ENCODE data around the gene TMEM106A. TPM values are rescaled to one million over a fixed set of nuclear protein-coding genes. Genes with fewer than 3 reads are reported as not detected.
"Not testable (repeated sequence)": the region's sequence is repeated elsewhere in the genome, so short reads cannot be mapped to it uniquely, and the experiment has no call there.

TMEM106A gene
- total RNA-seq, 2 experiments from 2014 or later, result 6.3 to 6.4 TPM

DNA sequence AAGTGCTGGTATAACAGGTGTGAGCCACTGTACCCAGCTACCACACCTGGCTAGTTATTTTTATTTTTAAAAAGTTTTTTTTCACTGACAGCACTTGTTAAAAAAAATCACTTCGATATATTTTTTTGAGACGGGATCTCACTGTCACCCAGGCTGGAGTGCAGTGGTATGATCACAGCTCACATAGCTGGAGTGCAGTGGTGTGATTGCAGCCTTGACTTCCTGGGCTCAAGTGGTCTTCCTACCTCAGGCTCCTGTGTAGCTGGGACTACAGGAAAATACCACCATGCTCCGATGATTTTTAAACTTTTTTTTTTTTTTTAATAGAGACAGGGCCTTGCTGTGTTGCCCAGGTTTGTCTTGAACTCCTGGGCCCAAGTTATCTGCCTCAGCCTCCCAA lies 27.8 kb upstream of the TMEM106A start:
- no peaks in the 10 kb centered on the region for H3K9me3 ChIP-seq (ENCODE audit: control insufficient read depth in 1 of 2, insufficient read depth in 1 of 2, low read length in 2 of 2)
- no peaks in the 10 kb centered on the region for H3K27me3 Mint-ChIP-seq
- ChIA-PET POLR2A (interaction anchor here (1.4 kb wide), 1 partner anchor 12 kb away, joined by 3 read pairs; the partner anchor contains the start of gene NBR1), CTCF (interaction anchor here (0.7 kb wide), 1 partner anchor 146 kb away, joined by 3 read pairs; no protein-coding TSS in a partner anchor)
- no peak overlapping the region for H3K27ac ChIP-seq (ENCODE audit: low read depth in 1 of 2, low read length in 2 of 2)
- no peaks in the 10 kb centered on the region for H3K4me1 Mint-ChIP-seq (ENCODE audit: low read depth)
- H3K4me3 Mint-ChIP-seq, result no peak overlapping the region
- H3K9me3 Mint-ChIP-seq, result no peaks in the 10 kb centered on the region
- H3K4me3 ChIP-seq (ENCODE audit: low read length), result no peak overlapping the region
- no peaks in the 10 kb centered on the region for H3K4me1 ChIP-seq (ENCODE audit: insufficient read depth, low read length)
- H3K36me3 ChIP-seq (ENCODE audit: insufficient read depth, low read length), result peaks cover 52% of the 10 kb centered on the region
- DNase-seq (no peak), ATAC-seq (ENCODE audit: poor library complexity) (no peak)
- no peak overlapping the region for H3K27ac Mint-ChIP-seq
- H3K36me3 Mint-ChIP-seq (ENCODE audit: low read depth), result peaks cover 70% of the 10 kb centered on the region
- TF ChIP-seq, protein P1, sequence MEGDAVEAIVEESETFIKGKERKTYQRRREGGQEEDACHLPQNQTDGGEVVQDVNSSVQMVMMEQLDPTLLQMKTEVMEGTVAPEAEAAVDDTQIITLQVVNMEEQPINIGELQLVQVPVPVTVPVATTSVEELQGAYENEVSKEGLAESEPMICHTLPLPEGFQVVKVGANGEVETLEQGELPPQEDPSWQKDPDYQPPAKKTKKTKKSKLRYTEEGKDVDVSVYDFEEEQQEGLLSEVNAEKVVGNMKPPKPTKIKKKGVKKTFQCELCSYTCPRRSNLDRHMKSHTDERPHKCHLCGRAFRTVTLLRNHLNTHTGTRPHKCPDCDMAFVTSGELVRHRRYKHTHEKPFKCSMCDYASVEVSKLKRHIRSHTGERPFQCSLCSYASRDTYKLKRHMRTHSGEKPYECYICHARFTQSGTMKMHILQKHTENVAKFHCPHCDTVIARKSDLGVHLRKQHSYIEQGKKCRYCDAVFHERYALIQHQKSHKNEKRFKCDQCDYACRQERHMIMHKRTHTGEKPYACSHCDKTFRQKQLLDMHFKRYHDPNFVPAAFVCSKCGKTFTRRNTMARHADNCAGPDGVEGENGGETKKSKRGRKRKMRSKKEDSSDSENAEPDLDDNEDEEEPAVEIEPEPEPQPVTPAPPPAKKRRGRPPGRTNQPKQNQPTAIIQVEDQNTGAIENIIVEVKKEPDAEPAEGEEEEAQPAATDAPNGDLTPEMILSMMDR (IDR thresholded peaks at IDR 0.05), result no peak
- intact Hi-C loops (cut with DNase I, micrococcal nuclease), result no loop called here
- no peaks in the 10 kb centered on the region for H3K27me3 ChIP-seq (ENCODE audit: control insufficient read depth in 1 of 2, insufficient read depth in 2 of 2, low read length in 2 of 2)

DNA sequence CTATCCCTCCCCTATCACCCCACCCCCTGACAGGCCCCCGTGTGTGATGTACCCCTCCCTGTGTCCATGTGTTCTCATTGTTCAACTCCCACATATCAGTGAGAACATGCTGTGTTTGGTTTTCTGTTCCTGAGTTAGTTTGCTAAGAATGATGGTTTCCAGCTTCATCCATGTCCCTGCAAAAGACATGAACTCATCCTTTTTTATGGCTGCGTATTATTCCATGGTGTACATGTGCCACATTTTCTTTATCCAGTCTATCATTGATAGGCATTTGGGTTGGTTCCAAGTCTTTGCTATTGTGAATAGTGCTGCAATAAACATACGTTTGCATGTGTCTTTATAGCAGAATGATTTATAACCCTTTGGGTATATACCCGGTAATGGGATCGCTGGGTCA lies 25.0 kb upstream of the TMEM106A start:
- H3K27me3 Mint-ChIP-seq; POLR2A ChIA-PET; H3K4me1 Mint-ChIP-seq (ENCODE audit: low read depth); H3K27ac Mint-ChIP-seq; H3K27me3 ChIP-seq (ENCODE audit: control insufficient read depth in 1 of 2, insufficient read depth in 2 of 2, low read length in 2 of 2); H3K4me3 ChIP-seq (ENCODE audit: low read length); H3K4me1 ChIP-seq (ENCODE audit: insufficient read depth, low read length); H3K4me3 Mint-ChIP-seq; intact Hi-C loops (cut with DNase I, micrococcal nuclease); H3K9me3 Mint-ChIP-seq; H3K9me3 ChIP-seq (ENCODE audit: control insufficient read depth in 1 of 2, insufficient read depth in 1 of 2, low read length in 2 of 2); H3K27ac ChIP-seq (ENCODE audit: low read depth in 1 of 2, low read length in 2 of 2); CTCF ChIA-PET; DNase-seq; ATAC-seq (ENCODE audit: poor library complexity): not testable (repeated sequence)
- H3K36me3 Mint-ChIP-seq (ENCODE audit: low read depth), result peaks cover 74% of the 10 kb centered on the region
- H3K36me3 ChIP-seq (ENCODE audit: insufficient read depth, low read length), result peaks cover 57% of the 10 kb centered on the region

DNA sequence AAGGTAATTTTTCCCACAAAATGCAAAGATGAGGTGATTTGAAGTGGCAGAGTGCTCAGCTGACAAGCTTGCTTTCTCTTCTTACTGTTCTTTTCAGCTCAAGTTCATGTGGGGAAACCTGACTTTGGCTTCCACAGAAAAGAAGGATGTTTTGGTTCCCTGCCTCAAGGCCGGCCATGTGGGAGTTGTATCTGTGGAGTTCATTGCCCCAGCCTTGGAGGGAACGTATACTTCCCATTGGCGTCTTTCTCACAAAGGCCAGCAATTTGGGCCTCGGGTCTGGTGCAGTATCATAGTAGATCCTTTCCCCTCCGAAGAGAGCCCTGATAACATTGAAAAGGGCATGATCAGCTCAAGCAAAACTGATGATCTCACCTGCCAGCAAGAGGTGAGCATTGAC lies 18.4 kb upstream of the TMEM106A start:
- Mint-ChIP-seq H3K4me3 (no peak overlapping the region), H3K27ac (no peak overlapping the region), H3K9me3 (no peaks in the 10 kb centered on the region), H3K27me3 (no peaks in the 10 kb centered on the region), H3K36me3 (ENCODE audit: low read depth) (peaks cover 97% of the 10 kb centered on the region), H3K4me1 (ENCODE audit: low read depth) (no peaks in the 10 kb centered on the region)
- H3K4me3 ChIP-seq (ENCODE audit: low read length), result no peak overlapping the region
- ChIA-PET CTCF (no interaction called here), POLR2A (interaction anchor here (1.0 kb wide), 1 partner anchor 18 kb away, joined by 3 read pairs; the partner anchor contains the start of gene TMEM106A)
- DNase-seq (no peak), ATAC-seq (ENCODE audit: poor library complexity) (no peak)
- intact Hi-C loops (cut with DNase I, micrococcal nuclease), result loop anchor here in 1 of 2 experiments (10.0 kb wide), 1 partner anchor 468 kb away; no protein-coding TSS in a partner anchor
- H3K27me3 ChIP-seq (ENCODE audit: control insufficient read depth in 1 of 2, insufficient read depth in 2 of 2, low read length in 2 of 2), result no peaks in the 10 kb centered on the region
- TF ChIP-seq, protein P1 (IDR thresholded peaks at IDR 0.05), result no peak
- no peaks in the 10 kb centered on the region for H3K4me1 ChIP-seq (ENCODE audit: insufficient read depth, low read length)
- no peak overlapping the region for H3K27ac ChIP-seq (ENCODE audit: low read depth in 1 of 2, low read length in 2 of 2)
- H3K9me3 ChIP-seq (ENCODE audit: control insufficient read depth in 1 of 2, insufficient read depth in 1 of 2, low read length in 2 of 2), result no peaks in the 10 kb centered on the region
- H3K36me3 ChIP-seq (ENCODE audit: insufficient read depth, low read length), result peaks cover 88% of the 10 kb centered on the region

DNA sequence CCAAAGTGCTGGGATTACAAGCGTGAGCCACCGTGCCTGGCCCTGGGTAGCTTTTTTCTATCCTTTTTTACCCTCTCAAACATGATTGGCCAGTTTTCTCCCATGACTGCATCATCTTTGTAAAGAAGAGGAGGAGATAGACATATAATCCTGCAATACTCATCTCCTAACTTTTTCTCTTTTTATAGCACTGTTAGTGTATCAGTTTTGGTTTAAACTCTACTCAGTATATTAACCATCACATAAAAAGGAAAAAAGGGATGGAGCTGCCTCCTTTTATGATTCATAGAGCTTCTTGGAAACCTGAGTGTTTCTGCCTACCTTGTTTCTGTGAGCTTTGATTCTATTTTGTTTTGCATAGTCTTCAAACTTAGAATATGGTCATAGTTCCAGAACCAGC lies 12.0 kb upstream of the TMEM106A start:
- intact Hi-C loops (cut with DNase I, micrococcal nuclease), result loop anchor here in 1 of 2 experiments (10.0 kb wide), 2 partner anchors 355 to 475 kb away; partner anchors contain the start of gene AOC2
- Histone ChIP-seq H3K4me1 (ENCODE audit: insufficient read depth, low read length) (no peaks in the 10 kb centered on the region), H3K27ac (ENCODE audit: low read depth in 1 of 2, low read length in 2 of 2) (no peak overlapping the region), H3K4me3 (ENCODE audit: low read length) (no peak overlapping the region), H3K36me3 (ENCODE audit: insufficient read depth, low read length) (peaks cover 90% of the 10 kb centered on the region), H3K9me3 (ENCODE audit: control insufficient read depth in 1 of 2, insufficient read depth in 1 of 2, low read length in 2 of 2) (no peaks in the 10 kb centered on the region), H3K27me3 (ENCODE audit: control insufficient read depth in 1 of 2, insufficient read depth in 2 of 2, low read length in 2 of 2) (no peaks in the 10 kb centered on the region)
- H3K9me3 Mint-ChIP-seq, result no peaks in the 10 kb centered on the region
- no peak overlapping the region for H3K4me3 Mint-ChIP-seq
- no peak overlapping the region for H3K27ac Mint-ChIP-seq
- H3K36me3 Mint-ChIP-seq (ENCODE audit: low read depth), result peaks cover 84% of the 10 kb centered on the region
- H3K27me3 Mint-ChIP-seq, result no peaks in the 10 kb centered on the region
- DNase-seq (no peak), ATAC-seq (ENCODE audit: poor library complexity) (no peak)
- TF ChIP-seq, protein P1 (IDR thresholded peaks at IDR 0.05), result no peak
- H3K4me1 Mint-ChIP-seq (ENCODE audit: low read depth), result no peaks in the 10 kb centered on the region
- ChIA-PET CTCF (interaction anchor here (2.0 kb wide), 1 partner anchor 12 kb away, joined by 6 read pairs; the partner anchor contains the start of gene TMEM106A), POLR2A (interaction anchor here (1.2 to 1.6 kb wide), 3 partner anchors 28 to 236 kb away, joined by 3 to 7 read pairs (median 6); partner anchors contain the start of gene NBR1)

Data from CD4-positive, alpha-beta T cell (primary cell).